Measurements from ENCODE around the gene TCEANC2.

TCEANC2 gene

DNA sequence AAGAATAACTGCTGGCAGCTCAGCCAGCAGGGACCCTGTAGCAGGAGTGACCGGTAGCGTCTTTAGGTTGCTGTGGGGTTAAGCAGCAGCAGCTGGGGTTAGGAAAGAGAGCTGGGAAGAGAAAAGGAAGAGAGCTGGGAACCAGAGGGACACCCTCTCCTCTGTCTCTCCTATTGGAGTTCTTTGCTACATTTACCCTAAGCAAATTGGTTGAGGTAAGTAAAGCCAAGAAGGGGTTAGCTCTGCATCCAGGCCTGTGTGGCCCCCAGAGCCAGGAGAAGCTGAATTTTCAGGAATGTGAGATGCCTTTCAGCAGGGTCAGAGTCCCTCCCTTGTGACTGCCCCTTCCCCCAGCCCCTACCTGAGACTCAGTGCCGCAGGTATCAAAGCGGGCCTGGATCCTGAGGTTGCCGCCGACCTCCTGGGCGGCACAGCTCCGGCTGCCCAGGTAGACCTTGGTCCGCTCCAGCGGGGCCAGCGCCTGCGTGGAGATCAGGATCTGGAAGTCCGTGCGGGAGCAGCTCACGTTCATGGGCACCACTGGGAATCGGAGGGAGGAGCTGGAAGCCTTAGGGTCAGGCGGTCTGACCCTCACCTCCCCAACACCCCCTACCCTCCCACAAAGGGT, 83.0 kb downstream of the TCEANC2 start:
- DNase-seq (ENCODE audit: low spot score) = no peak

DNA sequence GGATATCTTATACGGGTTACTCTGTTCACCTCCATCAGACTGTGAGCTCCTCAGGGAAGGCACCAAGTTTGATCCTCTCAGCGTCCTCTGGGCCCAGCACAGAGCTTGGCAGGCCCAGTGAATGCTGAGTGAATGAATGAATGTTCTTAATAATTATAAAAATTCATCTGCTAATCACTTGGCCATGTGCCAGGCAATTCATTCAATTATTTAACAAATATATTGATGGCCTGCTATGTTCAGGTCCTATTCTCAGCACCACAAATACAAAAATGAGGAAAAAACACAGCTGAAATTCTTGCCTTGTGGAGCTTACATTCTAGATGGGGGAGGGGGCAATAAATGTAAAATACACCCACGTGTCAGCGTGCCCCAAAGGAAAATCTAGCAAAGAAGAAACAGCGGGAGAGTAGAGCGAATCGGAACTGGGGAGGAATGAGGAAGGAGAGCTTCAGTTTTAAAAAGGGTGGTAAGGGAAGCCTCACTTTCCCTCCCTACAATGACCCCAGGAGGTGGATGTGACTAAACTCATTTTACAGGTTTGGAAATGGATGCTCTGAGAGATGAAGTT, 83.6 kb downstream of the TCEANC2 start:
- no peak for DNase-seq (ENCODE audit: low spot score)

DNA sequence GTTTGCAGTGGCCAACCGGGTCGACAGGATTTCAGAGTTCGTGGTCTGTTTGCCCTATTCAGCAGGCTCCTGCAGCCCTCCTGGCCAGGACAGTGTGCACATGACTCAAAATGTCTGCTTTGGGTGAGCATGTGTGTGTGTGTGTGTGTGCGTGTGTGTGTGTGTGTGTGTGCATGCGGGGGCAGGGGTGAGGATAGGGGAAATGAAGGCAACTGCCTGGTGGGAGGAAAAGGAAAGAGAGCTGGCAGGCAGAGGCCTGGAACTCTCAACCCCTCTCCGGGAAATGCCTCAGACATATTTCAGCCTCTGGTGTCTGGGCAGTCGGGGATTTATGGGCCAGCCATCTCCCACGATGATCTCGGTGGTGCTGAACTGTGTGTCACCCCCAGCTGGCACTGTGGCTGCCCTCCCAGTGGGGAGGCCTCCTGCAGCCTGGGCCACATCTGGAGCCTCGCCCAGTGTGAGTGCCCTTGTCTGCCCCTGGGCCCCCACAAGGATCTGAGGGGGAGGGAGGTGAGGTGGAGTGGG, 84.2 kb downstream of the TCEANC2 start:
- peak; percentile 58 for DNase-seq (ENCODE audit: low spot score)

DNA sequence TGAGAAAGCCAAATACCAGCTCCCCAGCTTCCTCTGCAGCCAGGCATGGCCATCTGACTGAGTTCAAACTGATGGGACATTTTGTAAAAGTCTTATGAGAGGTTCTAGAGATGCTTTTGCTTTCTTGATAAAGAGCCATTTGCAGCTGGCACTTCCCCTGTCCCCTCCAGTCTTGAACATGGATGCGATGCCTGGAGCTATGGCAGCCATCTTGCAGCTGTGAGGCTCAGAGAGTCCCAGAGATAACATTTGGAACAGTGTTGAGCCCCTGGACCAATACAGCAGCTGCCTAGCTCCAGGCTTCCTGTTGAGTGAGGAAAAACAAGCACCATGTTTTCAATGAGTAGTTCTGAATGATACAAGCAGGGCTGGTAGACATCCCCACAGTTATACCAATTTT, 85.6 kb downstream of the TCEANC2 start:
- DNase-seq (ENCODE audit: low spot score) = no peak

DNA sequence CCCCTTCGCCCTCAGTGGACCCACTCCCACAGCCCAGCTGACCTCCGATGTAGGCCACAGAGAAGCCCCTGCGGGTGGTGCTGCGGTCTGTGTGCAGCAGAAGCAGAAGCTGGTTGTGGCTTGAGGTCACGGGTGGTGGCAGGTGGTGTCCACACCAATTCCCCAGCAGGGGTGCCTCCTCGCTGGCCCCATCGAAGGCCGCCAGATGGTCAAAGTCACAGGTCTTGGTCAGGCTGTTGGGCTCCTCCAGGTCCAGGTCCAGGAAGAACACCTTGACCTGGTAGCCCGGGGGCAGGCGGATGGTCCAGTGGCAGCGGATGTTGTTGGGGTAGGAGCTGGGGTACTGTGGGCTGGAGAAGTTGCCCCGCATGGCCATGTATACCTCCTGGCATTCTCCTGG, 86.3 kb downstream of the TCEANC2 start:
- DNase-seq (ENCODE audit: low spot score) = no peak

DNA sequence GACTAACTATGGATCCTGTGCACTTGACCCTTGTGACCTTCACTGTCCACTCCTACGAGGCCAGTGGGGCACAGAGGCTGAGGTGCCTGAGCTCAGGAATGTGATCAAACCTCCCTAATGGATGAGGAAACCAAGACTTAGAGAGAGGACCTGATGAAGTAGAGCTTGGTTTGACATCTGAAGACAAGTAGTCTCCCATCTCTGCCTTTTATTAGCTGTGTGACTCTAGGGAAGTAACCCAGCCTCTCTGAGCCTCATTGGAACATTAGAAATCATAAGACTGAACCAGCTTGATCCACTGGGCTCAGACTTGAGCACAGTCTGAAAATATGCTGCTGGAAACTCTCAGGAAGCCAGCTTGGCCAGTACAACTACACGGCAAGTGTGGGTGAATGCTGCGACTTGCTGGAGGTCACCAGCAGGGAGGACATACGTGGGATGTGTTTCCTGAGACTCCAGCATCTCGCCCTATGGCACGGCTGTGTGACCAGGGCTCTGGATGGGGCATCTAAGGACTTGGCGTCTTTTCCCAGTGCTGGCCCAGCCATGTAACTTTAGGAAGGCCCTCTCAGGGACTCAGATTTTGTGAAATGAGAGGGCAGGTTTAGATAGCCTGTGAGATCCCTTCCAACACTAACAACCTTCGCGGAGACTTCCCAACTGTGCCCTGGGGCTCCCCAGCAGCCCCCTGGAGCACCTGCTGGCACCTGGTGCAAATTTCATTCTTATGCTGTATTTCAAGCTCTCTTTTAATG, 88.9 kb downstream of the TCEANC2 start:
- no peak for DNase-seq (ENCODE audit: low spot score)

DNA sequence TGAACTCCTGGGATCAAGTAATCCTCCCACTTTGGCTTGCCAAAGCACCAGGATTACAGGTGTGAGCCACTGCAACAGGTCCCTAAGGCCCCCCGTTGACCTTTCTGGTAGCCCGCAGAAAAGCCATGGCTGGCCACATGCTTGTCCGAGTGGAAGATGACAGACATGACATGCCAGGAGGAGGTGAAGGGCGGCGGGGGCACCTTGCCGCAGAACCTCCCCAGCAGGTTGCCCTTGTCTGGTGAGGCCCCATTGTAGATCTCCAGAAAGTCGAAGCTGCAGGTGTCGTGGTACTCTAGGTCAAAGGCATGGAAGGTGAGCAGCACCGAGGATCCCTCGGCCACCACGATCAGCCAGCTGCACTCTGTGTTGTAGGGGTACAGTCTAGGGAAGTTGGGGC, 91.0 kb downstream of the TCEANC2 start:
- no peak for DNase-seq (ENCODE audit: low spot score)

DNA sequence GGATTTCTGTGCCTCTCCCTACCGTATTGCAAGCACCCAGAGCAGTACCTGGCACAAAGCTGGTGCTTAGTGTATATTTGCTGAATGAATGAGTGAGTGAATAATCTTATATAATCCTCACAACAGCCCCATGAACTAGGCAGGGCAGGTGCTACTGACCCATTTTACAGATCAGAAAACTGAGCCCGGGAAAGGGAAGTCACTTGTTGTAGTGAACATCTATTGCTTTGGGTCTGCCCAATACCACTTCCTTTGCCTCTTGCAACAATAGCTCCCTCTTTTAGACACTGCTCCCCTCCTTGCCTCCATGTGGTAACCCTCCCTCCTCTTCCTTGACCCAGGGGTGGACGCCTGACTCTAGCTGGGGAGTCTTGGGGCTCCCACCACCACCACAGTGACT, 96.3 kb downstream of the TCEANC2 start:
- no peak for DNase-seq (ENCODE audit: low spot score)

DNA sequence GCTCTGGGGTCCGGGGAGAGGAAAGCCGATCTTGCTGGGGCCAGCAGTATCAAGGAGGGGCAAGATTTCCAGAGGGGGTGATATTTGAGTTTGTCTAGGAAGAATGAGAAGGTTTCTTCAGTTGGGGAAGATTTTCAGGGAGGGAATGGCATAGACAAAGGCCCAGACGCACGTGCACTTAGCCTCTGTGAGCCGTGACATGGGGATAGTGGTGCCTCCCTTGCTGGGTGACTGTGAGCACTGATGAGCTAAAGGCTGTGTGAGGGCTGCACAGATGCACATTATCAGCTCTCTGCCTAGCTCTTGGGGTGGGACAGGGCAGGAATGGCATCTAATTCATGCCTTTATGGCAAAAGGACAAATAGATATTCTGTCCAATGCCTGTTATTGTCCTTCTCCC, 97.6 kb downstream of the TCEANC2 start:
- no peak for DNase-seq (ENCODE audit: low spot score)

DNA sequence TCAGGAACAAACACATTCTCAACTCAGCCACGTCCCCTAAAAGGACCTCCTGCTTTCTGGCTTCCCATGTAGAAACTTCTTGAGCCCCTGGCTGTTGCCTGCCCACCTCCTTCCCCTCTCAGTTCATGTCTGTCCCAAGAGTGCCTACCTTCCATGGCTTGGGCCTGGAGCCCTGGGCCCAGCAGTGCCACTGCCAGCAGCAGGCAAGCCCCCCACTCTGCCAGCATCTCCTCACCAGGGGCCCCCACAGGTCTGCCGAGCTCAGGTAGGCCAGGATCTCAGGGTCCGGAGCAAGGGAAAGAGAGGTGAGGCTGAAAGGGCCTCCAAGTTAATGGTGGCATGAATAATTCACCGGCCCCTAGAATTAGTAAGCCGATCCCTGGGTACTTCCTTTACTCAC, 99.3 kb downstream of the TCEANC2 start, which contains the start of gene CDCP2:
TSS of gene CDCP2 (minus strand) at position 305 of the 400 bp plus-strand sequence. CDS start at position 227, 78 bp downstream.
- DNase-seq (ENCODE audit: low spot score) = no peak

DNA sequence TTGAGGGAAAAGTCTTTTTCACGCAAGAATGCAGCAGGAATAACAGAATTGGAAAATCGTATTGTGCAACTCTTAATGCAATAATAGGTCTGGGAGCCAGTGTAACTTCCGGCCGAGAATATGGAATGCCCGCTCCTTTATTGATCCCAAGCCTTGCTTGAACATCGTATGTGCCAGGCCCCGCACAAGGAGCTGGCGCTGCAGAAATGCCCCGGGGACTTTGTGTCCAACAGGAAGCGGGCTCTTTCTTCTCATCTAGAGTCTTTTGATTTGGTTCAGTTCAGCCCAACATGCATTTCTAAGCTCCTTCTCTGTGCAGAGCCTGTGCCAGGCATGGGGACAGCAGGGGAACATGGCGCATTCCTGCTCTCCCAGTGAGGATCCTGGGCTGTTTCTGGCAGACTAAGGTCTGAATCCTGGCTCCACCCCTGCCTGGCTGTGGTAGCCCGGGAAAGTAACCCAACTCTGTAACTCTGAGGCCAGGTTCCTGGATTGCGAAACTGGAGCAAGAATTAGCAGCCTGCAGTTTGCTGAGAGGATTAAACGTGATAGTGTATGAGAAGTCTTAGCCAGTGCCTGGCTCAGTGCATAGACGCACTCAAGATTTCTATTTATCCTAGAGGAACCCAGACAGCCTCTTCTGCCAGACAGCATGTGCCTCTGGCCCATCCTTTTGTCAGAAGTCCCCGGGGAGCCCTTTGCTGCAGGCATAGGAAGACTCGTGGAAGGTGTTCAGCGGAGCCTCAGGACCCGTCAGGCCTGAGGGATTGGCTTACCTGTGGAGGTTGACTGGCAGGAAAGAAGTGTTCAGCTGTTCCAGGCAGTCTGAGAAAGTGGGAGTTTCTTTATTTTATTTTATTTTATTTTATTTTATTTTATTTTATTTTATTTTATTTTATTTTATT, 100.4 kb downstream of the TCEANC2 start:
- peak; percentile 90 for DNase-seq (ENCODE audit: low spot score)

All from GM03348 (cell line).